SK-N-SH treated with all-trans-retinoic acid at 6 μM for 48 hours (cell line): ENCODE results near the gene CERS4.

Experiments
- ATAC-seq: fragments of 200-7000 bp; cut with Tn5 transposase; 3 replicates; pipeline ENCODE4 v1.9.1; 2020; ENCODE audit warnings: mild to moderate bottlenecking, moderate library complexity
- ARNTL ChIP-seq: fragments of 450-650 bp; formaldehyde crosslinking; IDR thresholded peaks from 2 replicates; pipeline ENCODE4 v1.5.0; 2020; ENCODE audit warnings: low read depth, mild to moderate bottlenecking, moderate library complexity, borderline replicate concordance
- BACH2 ChIP-seq: fragments of 250-450 bp; sonication (Bioruptor Pico); IDR thresholded peaks from 2 replicates; pipeline ENCODE4 v1.9.0; 2021; ENCODE audit warnings: mild to moderate bottlenecking, borderline replicate concordance
- CREB5 ChIP-seq: fragments of 250-450 bp; sonication (Bioruptor Pico); IDR thresholded peaks from 2 replicates; pipeline ENCODE4 v1.5.1; 2020; ENCODE audit warnings: low read depth, mild to moderate bottlenecking, moderate library complexity
- CSDC2 ChIP-seq: fragments of 250-450 bp; sonication (Bioruptor Pico); IDR thresholded peaks from 2 replicates; pipeline ENCODE4 v1.5.0; 2020; ENCODE audit warnings: mild to moderate bottlenecking, moderate library complexity
- CSRNP3 ChIP-seq: fragments of 250-450 bp; sonication (Bioruptor Pico); IDR thresholded peaks from 2 replicates; pipeline ENCODE4 v1.5.1; 2021; ENCODE audit warnings: mild to moderate bottlenecking, moderate library complexity
- ISL1 ChIP-seq: fragments of 250-450 bp; sonication (Bioruptor Pico); IDR thresholded peaks from 2 replicates; pipeline ENCODE4 v2.1.2; 2022; ENCODE audit warnings: mild to moderate bottlenecking, moderate library complexity
- PATZ1 ChIP-seq: fragments of 250-450 bp; sonication (Bioruptor Pico); IDR thresholded peaks from 2 replicates; pipeline ENCODE4 v1.8.0; 2020; ENCODE audit warnings: mild to moderate bottlenecking, moderate library complexity, borderline replicate concordance
- POU6F1 ChIP-seq: fragments of 250-450 bp; sonication (Bioruptor Pico); IDR thresholded peaks from 2 replicates; pipeline ENCODE4 v1.8.0; 2021; ENCODE audit warnings: low read depth, mild to moderate bottlenecking, moderate library complexity, borderline replicate concordance
- PPARA ChIP-seq: fragments of 250-450 bp; sonication (Bioruptor Pico); IDR thresholded peaks from 2 replicates; pipeline ENCODE4 v1.5.0; 2020; ENCODE audit warnings: mild to moderate bottlenecking, borderline replicate concordance
- RARB ChIP-seq: fragments of 250-450 bp; sonication (Bioruptor Pico); IDR thresholded peaks from 2 replicates; pipeline ENCODE4 v1.8.0; 2021; ENCODE audit warnings: mild to moderate bottlenecking, moderate library complexity
- SNAI2 ChIP-seq: fragments of 250-450 bp; sonication (Bioruptor Pico); IDR thresholded peaks from 2 replicates; pipeline ENCODE4 v1.5.0; 2020; ENCODE audit warnings: mild to moderate bottlenecking, moderate library complexity
- TCF4 ChIP-seq: fragments of 250-450 bp; sonication (Bioruptor Pico); IDR thresholded peaks from 2 replicates; pipeline ENCODE4 v1.8.0; 2021; ENCODE audit warnings: mild to moderate bottlenecking, moderate library complexity, borderline replicate concordance
- TSHZ2 ChIP-seq: fragments of 250-450 bp; sonication (Bioruptor Pico); IDR thresholded peaks from 2 replicates; pipeline ENCODE4 v1.5.0; 2020; ENCODE audit warnings: mild to moderate bottlenecking, moderate library complexity
- ZC3H10 ChIP-seq: fragments of 250-450 bp; sonication (Bioruptor Pico); IDR thresholded peaks from 2 replicates; pipeline ENCODE4 v1.5.1; 2021; ENCODE audit warnings: mild to moderate bottlenecking, moderate library complexity
- ZFP30 ChIP-seq: fragments of 450-650 bp; formaldehyde crosslinking; IDR thresholded peaks from 2 replicates; pipeline ENCODE4 v1.5.0; 2022; ENCODE audit warnings: mild to moderate bottlenecking, moderate library complexity
- ZNF70 ChIP-seq: fragments of 450-650 bp; formaldehyde crosslinking; IDR thresholded peaks from 2 replicates; pipeline ENCODE4 v1.5.0; 2020; ENCODE audit warnings: mild to moderate bottlenecking, moderate library complexity

The CERS4 gene

GRCh38 chr19:8304841-8305621 lies 95.9 kb downstream of the CERS4 start:
- ATAC-seq, result no peak
- TF ChIP-seq SNAI2 (CRISPR knock-in tag), result no peak
- TF ChIP-seq PPARA, result no peak
- TF ChIP-seq ZC3H10, result no peak
- no peak for TF ChIP-seq POU6F1 (CRISPR knock-in tag)
- TF ChIP-seq PATZ1 (CRISPR knock-in tag), result no peak
- no peak for TF ChIP-seq TCF4
- TF ChIP-seq CSDC2 (CRISPR knock-in tag), result no peak

GRCh38 chr19:8305798-8306197 lies 96.6 kb downstream of the CERS4 start:
- no peak for TF ChIP-seq BACH2
- TF ChIP-seq ZNF70 (CRISPR knock-in tag), result no peak
- TF ChIP-seq RARB (CRISPR knock-in tag), result no peak
- TF ChIP-seq TSHZ2, result no peak
- TF ChIP-seq CREB5 (CRISPR knock-in tag), result no peak
- no peak for TF ChIP-seq CSRNP3
- no peak for TF ChIP-seq ARNTL
- no peak for TF ChIP-seq SNAI2 (CRISPR knock-in tag)
- no peak for TF ChIP-seq ISL1 (CRISPR knock-in tag)
- ATAC-seq, result no peak

- no peak for TF ChIP-seq PATZ1 (CRISPR knock-in tag)
- TF ChIP-seq PPARA, result no peak
- TF ChIP-seq POU6F1 (CRISPR knock-in tag), result no peak
- TF ChIP-seq ZFP30 (CRISPR knock-in tag), result no peak
- no peak for TF ChIP-seq TCF4
- ATAC-seq, result no peak
Observed at GRCh38 chr19:8306235-8307054, 97.3 kb downstream of the CERS4 start.
